Stimulated activated CD4-positive, alpha-beta T cell treated with anti-CD3 and anti-CD28 coated beads, Interleukin-15, amount 100 ng/mL, for 48 hours (primary cell): ENCODE measurements around the gene GAPT.

ENCODE experiments used
- DNase-seq, 2 donors: peaks; one replicate each; pipeline ENCODE4 v3.0.0-alpha.2; 2020; ENCODE audit warnings: low read depth in 2 of 2

GAPT gene

GRCh38 chr5:58460732-58461286 lies 30.4 kb upstream of the GAPT start:
- peak; percentile 74 to 88 for DNase-seq

GRCh38 chr5:58462154-58462553 lies 29.1 kb upstream of the GAPT start:
- DNase-seq, result no peak

GRCh38 chr5:58462623-58463230 lies 28.5 kb upstream of the GAPT start:
- DNase-seq, result no peak

GRCh38 chr5:58466939-58467338 lies 24.3 kb upstream of the GAPT start:
- DNase-seq, result no peak

- no peak for DNase-seq
Measured at GRCh38 chr5:58469896-58470295, 21.3 kb upstream of the GAPT start.

- no peak for DNase-seq
Measured at GRCh38 chr5:58475404-58475803, 15.8 kb upstream of the GAPT start.

GRCh38 chr5:58477760-58478376 lies 13.4 kb upstream of the GAPT start:
- no peak for DNase-seq

- no peak for DNase-seq
Measured at GRCh38 chr5:58481066-58481676, 10.1 kb upstream of the GAPT start.

GRCh38 chr5:58481828-58482227 lies 9.4 kb upstream of the GAPT start:
- no peak for DNase-seq

GRCh38 chr5:58482536-58482935 lies 8.7 kb upstream of the GAPT start:
- no peak for DNase-seq

GRCh38 chr5:58484505-58484904 lies 6.7 kb upstream of the GAPT start:
- no peak for DNase-seq

GRCh38 chr5:58486290-58486689 lies 4.9 kb upstream of the GAPT start:
- DNase-seq, result no peak

- DNase-seq, result no peak
Measured at GRCh38 chr5:58490402-58491050, 709 bp upstream of the GAPT start.

GRCh38 chr5:58493141-58493540 lies 1.9 kb downstream of the GAPT start:
- no peak for DNase-seq

- DNase-seq, result no peak
Measured at GRCh38 chr5:58496488-58496887, 5.3 kb downstream of the GAPT start.

- no peak for DNase-seq
Measured at GRCh38 chr5:58497386-58497785, 6.2 kb downstream of the GAPT start.

GRCh38 chr5:58497921-58498320 lies 6.7 kb downstream of the GAPT start:
- no peak for DNase-seq

- DNase-seq, result no peak
Measured at GRCh38 chr5:58498340-58498942, 7.2 kb downstream of the GAPT start.

GRCh38 chr5:58499231-58499630 lies 8.0 kb downstream of the GAPT start:
- no peak for DNase-seq

GRCh38 chr5:58499941-58500340 lies 8.7 kb downstream of the GAPT start:
- DNase-seq, result no peak

GRCh38 chr5:58501778-58502417 lies 10.7 kb downstream of the GAPT start:
- no peak for DNase-seq
